GM12878 (cell line): Measurements from ENCODE around the gene NFYC. TPM values are rescaled to one million over a fixed set of nuclear protein-coding genes. Genes with fewer than 3 reads are reported as not detected.

Experiments used
- BACH1 ChIP-seq: fragments of 450-650 bp; IDR thresholded peaks from 2 replicates; pipeline ENCODE4 v1.6.1; 2017; ENCODE audit warnings: mild to moderate bottlenecking, borderline replicate concordance
- BCL11A ChIP-seq: IDR thresholded peaks from 2 replicates; pipeline ENCODE4 v1.6.1; 2011; ENCODE audit warnings: low read depth, low read length
- BCL3 ChIP-seq: IDR thresholded peaks from 2 replicates; pipeline ENCODE4 v1.6.1; 2011; ENCODE audit warnings: borderline replicate concordance, low read depth, mild to moderate bottlenecking, moderate library complexity, low read length; ENCODE audit not compliant: insufficient read depth, poor library complexity, severe bottlenecking
- BHLHE40 ChIP-seq, 2 experiments: fragments of 450-650 bp in 1 of 2; IDR thresholded peaks; 2 replicates each; pipeline ENCODE4 v1.6.1; 2011 to 2017; ENCODE audit warnings: low read depth in 2 of 2, borderline replicate concordance in 1 of 2, improper control_type of control experiment in 1 of 2, low read length in 1 of 2, mild to moderate bottlenecking in 1 of 2
- ELK1 ChIP-seq: IDR thresholded peaks from 2 replicates; pipeline ENCODE4 v1.6.1; 2012; ENCODE audit warnings: low read depth, low read length, improper control_type of control experiment
- ESRRA ChIP-seq: IDR thresholded peaks from 2 replicates; pipeline ENCODE4 v1.6.1; 2012; ENCODE audit warnings: mild to moderate bottlenecking, low read length, improper control_type of control experiment
- ETV6 ChIP-seq, 2 experiments: fragments of 450-650 bp in 1 of 2; IDR thresholded peaks in 1 of 2; conservative IDR thresholded peaks in 1 of 2; 2 replicates each; pipeline ENCODE4 v1.6.1; 2014; ENCODE audit warnings: antibody characterized with exemption in 1 of 2, borderline replicate concordance in 1 of 2, low read depth in 1 of 2, mild to moderate bottlenecking in 1 of 2, moderate library complexity in 1 of 2
- FOS ChIP-seq: IDR thresholded peaks from 3 replicates; pipeline ENCODE4 v1.6.1; 2011; ENCODE audit warnings: borderline replicate concordance; ENCODE audit not compliant: insufficient read length; ENCODE audit errors: extremely low read depth
- FOXK2 ChIP-seq: fragments of 450-650 bp; IDR thresholded peaks from 2 replicates; pipeline ENCODE4 v1.6.1; 2017; ENCODE audit warnings: mild to moderate bottlenecking, moderate library complexity
- FOXM1 ChIP-seq: IDR thresholded peaks from 2 replicates; pipeline ENCODE4 v1.6.1; 2012; ENCODE audit warnings: low read depth, mild to moderate bottlenecking, inconsistent platforms, low read length, moderate library complexity
- KLF5 ChIP-seq: fragments of 450-650 bp; IDR thresholded peaks from 2 replicates; pipeline ENCODE4 v1.6.1; 2014; ENCODE audit warnings: mild to moderate bottlenecking; ENCODE audit not compliant: partially characterized antibody
- LARP7 ChIP-seq: fragments of 450-650 bp; IDR thresholded peaks from 2 replicates; pipeline ENCODE4 v1.6.1; 2017; ENCODE audit warnings: mild to moderate bottlenecking
- NFXL1 ChIP-seq: fragments of 450-650 bp; IDR thresholded peaks from 2 replicates; pipeline ENCODE4 v1.6.1; 2017; ENCODE audit warnings: antibody characterized with exemption, mild to moderate bottlenecking, borderline replicate concordance
- NFYA ChIP-seq: IDR thresholded peaks from 2 replicates; pipeline ENCODE4 v1.6.1; 2011; ENCODE audit warnings: low read depth, mild to moderate bottlenecking, low read length, improper control_type of control experiment, borderline replicate concordance
- PKNOX1 ChIP-seq: fragments of 450-650 bp; IDR thresholded peaks from 2 replicates; pipeline ENCODE4 v1.6.1; 2016; ENCODE audit warnings: mild to moderate bottlenecking
- PML ChIP-seq: IDR thresholded peaks from 2 replicates; pipeline ENCODE4 v1.6.1; 2012; ENCODE audit warnings: low read length, inconsistent platforms
- RAD51 ChIP-seq: fragments of 450-650 bp; IDR thresholded peaks from 2 replicates; pipeline ENCODE4 v1.6.1; 2016; ENCODE audit warnings: moderate library complexity, mild to moderate bottlenecking, inconsistent platforms
- RCOR1 ChIP-seq: conservative IDR thresholded peaks from 2 replicates; pipeline ENCODE4 v1.6.1; 2012; ENCODE audit warnings: low read depth, low read length, improper control_type of control experiment
- SIN3A ChIP-seq: IDR thresholded peaks from 2 replicates; pipeline ENCODE4 v1.6.1; 2012; ENCODE audit warnings: low read depth, low read length, improper control_type of control experiment
- SREBF1 ChIP-seq: IDR thresholded peaks from 2 replicates; pipeline ENCODE4 v1.6.1; 2012; ENCODE audit warnings: mild to moderate bottlenecking, low read length
- SUPT20H ChIP-seq: IDR thresholded peaks from 2 replicates; pipeline ENCODE4 v1.6.1; 2011; ENCODE audit warnings: low read depth, mild to moderate bottlenecking, low read length, moderate library complexity, borderline replicate concordance; ENCODE audit not compliant: control insufficient read depth
- YBX1 ChIP-seq: fragments of 450-650 bp; IDR thresholded peaks from 2 replicates; pipeline ENCODE4 v1.6.1; 2016; ENCODE audit warnings: antibody characterized with exemption
- ZBED1 ChIP-seq: IDR thresholded peaks from 2 replicates; pipeline ENCODE4 v1.6.1; 2016; ENCODE audit warnings: borderline replicate concordance
- ZNF207 ChIP-seq: fragments of 450-650 bp; IDR thresholded peaks from 2 replicates; pipeline ENCODE4 v1.6.1; 2014; ENCODE audit warnings: antibody characterized with exemption, mild to moderate bottlenecking, borderline replicate concordance
- ZNF24 ChIP-seq: fragments of 450-650 bp; IDR thresholded peaks from 2 replicates; pipeline ENCODE4 v1.6.1; 2017; ENCODE audit warnings: antibody characterized with exemption, mild to moderate bottlenecking
- ZZZ3 ChIP-seq: IDR thresholded peaks from 2 replicates; pipeline ENCODE4 v1.6.1; 2011; ENCODE audit warnings: low read depth; ENCODE audit not compliant: control insufficient read depth, insufficient read length
- polyA plus RNA-seq, 11 experiments: library from polyadenylated mRNA; depleted of rRNA in 4 of 11; unstranded in 6 of 11; stranded (reverse) in 5 of 11; fragments of >200 nt; fragmentation: Nextera tagmentation in 4 of 11; fragmentation: Illumina TruSeq in 1 of 11; extraction: Ambion mirVana in 4 of 11; extraction: Trizol in 1 of 11; gene quantifications; 1 replicate in 1 of 11; 2 replicates in 10 of 11; pipeline versions ENCODE4 v1.2.1 to v1.2.3, GENCODE V29; 2011 to 2016; ENCODE audit warnings: inconsistent platforms in 2 of 11, missing spikeins in 2 of 11, low read depth in 1 of 11
- total RNA-seq, 4 experiments: library from RNA; depleted of rRNA in 3 of 4; stranded (reverse); fragments of >200 nt in 3 of 4; fragmentation: Illumina TruSeq in 1 of 4; extraction: Trizol in 1 of 4; gene quantifications; 2 replicates each; pipeline versions ENCODE4 v1.2.1 to v1.2.3, GENCODE V29; 2013 to 2021

Gene NFYC
- total and polyA plus RNA-seq, 10 of the 15 experiments (the other 5 are each of a cell fraction or from before 2014, with no cell fraction given): 4.3 to 84.2 (median 58.3) TPM

GRCh38 chr1:40691538-40692428 lies at the start of gene NFYC (continued):
- TF ChIP-seq BCL3 (no peak), YBX1 (no peak), PML (peak; percentile 92; the same call in 1 of the 2 replicates), SREBF1 (no peak), SIN3A (peak; percentile 48; the same call in 1 of the 2 replicates), ZZZ3 (no peak), PKNOX1 (peak; percentile 71), FOS (no peak), ESRRA (0 out of 2 replicates have a peak, but pooled peaks have one; percentile 45), ETV6 (conservative IDR thresholded peaks at IDR 0.05 in 1 of 2, IDR thresholded peaks at IDR 0.05 in 1 of 2; ENCODE audit: borderline replicate concordance in 1 of 2, low read depth in 1 of 2) (no peak), FOXK2 (no peak), BACH1 (peak; percentile 86), KLF5 (peak; percentile 82), ZNF24 (no peak), RAD51 (no peak), NFXL1 (no peak), BCL11A (peak; percentile 21; the same call in 1 of the 2 replicates), SUPT20H (no peak), LARP7 (peak; percentile 99), BHLHE40 (IDR thresholded peaks at IDR 0.05; ENCODE audit: borderline replicate concordance in 1 of 2, low read depth in 2 of 2, low read length in 1 of 2) (peak; percentile 80 to 84), ELK1 (peak; percentile 44; the same call in 1 of the 2 replicates), RCOR1 (0 out of 2 replicates have a peak, but pooled peaks have one; percentile 73), NFYA (no peak), FOXM1 (no peak), ZBED1 (peak; percentile 90), ZNF207 (peak; percentile 95)
